ENCODE results near the gene BPGM. TPM values are rescaled to one million over a fixed set of nuclear protein-coding genes. Genes with fewer than 3 reads are reported as not detected.

Gene BPGM
- total and polyA plus RNA-seq, 9 of the 15 experiments (the other 6 are each of a cell fraction or from before 2014, with no cell fraction given): 14.1 to 46.1 (median 21.2) TPM

DNA sequence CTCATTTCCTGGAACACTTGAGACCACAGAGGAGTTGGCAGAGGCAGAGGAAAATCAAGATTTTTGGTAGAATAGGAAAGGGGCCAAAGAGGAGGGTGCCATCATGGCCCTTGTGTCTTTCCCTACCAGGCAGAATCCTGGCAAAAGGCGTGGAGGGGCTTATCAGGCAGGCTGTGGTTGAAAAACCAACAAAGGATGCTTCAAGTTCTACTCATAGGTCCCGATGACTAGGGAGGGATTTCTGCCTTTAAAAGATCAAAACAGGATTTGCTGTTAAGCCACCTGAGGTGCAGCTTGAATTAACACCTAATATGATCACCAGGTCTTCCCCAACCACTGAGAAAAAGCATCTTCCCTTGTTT is 45.7 kb downstream of the BPGM start:
- WGBS (ENCODE audit: insufficient coverage, low coverage, missing lambda C conversion rate): 3% methylated on average over 2 of the region's 2 CpGs
- in situ Hi-C loops (cut with MboI) (no loop called here), intact Hi-C loops (cut with micrococcal nuclease) (no loop called here)
- FAIRE-seq: no peak
- DNase-seq (ENCODE audit: extremely low read depth in 1 of 4, low spot score in 3 of 4): no peak
- no peak for ATAC-seq
- H3K79me2 ChIP-seq (ENCODE audit: control insufficient read depth, insufficient read depth, low read length): no peaks in the 10 kb centered on the region
- TF ChIP-seq TCF3 (CRISPR knock-in tag; IDR thresholded peaks at IDR 0.05): no peak
- TF ChIP-seq TRIM28 (IDR thresholded peaks at IDR 0.05): no peak
- no peak for TF ChIP-seq HMG20B (CRISPR knock-in tag; IDR thresholded peaks at IDR 0.05)
- TF ChIP-seq, protein P1, sequence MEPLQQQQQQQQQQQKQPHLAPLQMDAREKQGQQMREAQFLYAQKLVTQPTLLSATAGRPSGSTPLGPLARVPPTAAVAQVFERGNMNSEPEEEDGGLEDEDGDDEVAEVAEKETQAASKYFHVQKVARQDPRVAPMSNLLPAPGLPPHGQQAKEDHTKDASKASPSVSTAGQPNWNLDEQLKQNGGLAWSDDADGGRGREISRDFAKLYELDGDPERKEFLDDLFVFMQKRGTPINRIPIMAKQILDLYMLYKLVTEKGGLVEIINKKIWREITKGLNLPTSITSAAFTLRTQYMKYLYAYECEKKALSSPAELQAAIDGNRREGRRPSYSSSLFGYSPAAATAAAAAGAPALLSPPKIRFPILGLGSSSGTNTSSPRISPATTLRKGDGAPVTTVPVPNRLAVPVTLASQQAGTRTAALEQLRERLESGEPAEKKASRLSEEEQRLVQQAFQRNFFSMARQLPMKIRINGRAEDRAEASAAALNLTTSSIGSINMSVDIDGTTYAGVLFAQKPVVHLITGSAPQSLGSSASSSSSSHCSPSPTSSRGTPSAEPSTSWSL (CRISPR knock-in tag; IDR thresholded peaks at IDR 0.05; ENCODE audit: borderline replicate concordance): no peak
- no peak for TF ChIP-seq PHB (CRISPR knock-in tag; IDR thresholded peaks at IDR 0.05)
- no peak for TF ChIP-seq CHD2 (IDR thresholded peaks at IDR 0.05; ENCODE audit: low read depth, low read length)
- no peak for TF ChIP-seq ESRRA (IDR thresholded peaks at IDR 0.05; ENCODE audit: borderline replicate concordance, low read depth)
- no peak for TF ChIP-seq ZNF124 (CRISPR knock-in tag; IDR thresholded peaks at IDR 0.05)
- no peak overlapping the region for H2AFZ ChIP-seq (ENCODE audit: low read depth, low read length)
- no peaks in the 10 kb centered on the region for H3K9me3 ChIP-seq (replicated peaks; ENCODE audit: control insufficient read depth, insufficient read depth, low read depth, low read length)
- no TSS peak for BruUV-seq (replicated peaks)
- ChIA-PET CTCF (ENCODE audit: low intra/inter-chr PET ratio) (interaction anchor here (0.6 kb wide), 1 partner anchor 327 kb away, joined by 3 read pairs; no protein-coding TSS in a partner anchor), POLR2A (interaction anchor here (0.6 to 1.4 kb wide), 2 partner anchors 46 to 66 kb away, joined by 3 read pairs; partner anchors contain the start of gene BPGM)
- no peaks in the 10 kb centered on the region for H3K9me1 ChIP-seq (ENCODE audit: control insufficient read depth, insufficient read depth, low read length)
- no peaks in the 10 kb centered on the region; the same call in 1 of the 2 replicates for H4K20me1 ChIP-seq (replicated peaks; ENCODE audit: control insufficient read depth, insufficient read depth, low read length)
- no peak overlapping the region for H3K9ac ChIP-seq (ENCODE audit: insufficient read depth in 1 of 2, low read depth in 2 of 2, low read length in 2 of 2)
- peaks cover 44 to 51% of the 10 kb centered on the region in 2 experiments for H3K27me3 ChIP-seq (ENCODE audit: control insufficient read depth in 2 of 2, insufficient read depth in 2 of 2, low read length in 2 of 2)
- no peaks in the 10 kb centered on the region for H3K4me1 ChIP-seq (replicated peaks in 1 of 2; ENCODE audit: control insufficient read depth in 2 of 2, insufficient read depth in 2 of 2, low read length in 2 of 2)
- H3K36me3 ChIP-seq (ENCODE audit: control insufficient read depth, insufficient read depth, low read length): no peaks in the 10 kb centered on the region
- H3K4me2 ChIP-seq (ENCODE audit: insufficient read depth, low read length): no peak overlapping the region
- no peak overlapping the region for H3K4me3 ChIP-seq
- H3K27ac ChIP-seq (ENCODE audit: extremely low read depth, low read depth, low read length): no peak overlapping the region

Measured in K562 (cell line).